Measurements from ENCODE around the gene ARSB. TPM values are rescaled to one million over a fixed set of nuclear protein-coding genes. Genes with fewer than 3 reads are reported as not detected.

Gene ARSB
- polyA plus RNA-seq, 1 of the 3 experiments (the other 2 are of a cell fraction) = 12.5 TPM

DNA sequence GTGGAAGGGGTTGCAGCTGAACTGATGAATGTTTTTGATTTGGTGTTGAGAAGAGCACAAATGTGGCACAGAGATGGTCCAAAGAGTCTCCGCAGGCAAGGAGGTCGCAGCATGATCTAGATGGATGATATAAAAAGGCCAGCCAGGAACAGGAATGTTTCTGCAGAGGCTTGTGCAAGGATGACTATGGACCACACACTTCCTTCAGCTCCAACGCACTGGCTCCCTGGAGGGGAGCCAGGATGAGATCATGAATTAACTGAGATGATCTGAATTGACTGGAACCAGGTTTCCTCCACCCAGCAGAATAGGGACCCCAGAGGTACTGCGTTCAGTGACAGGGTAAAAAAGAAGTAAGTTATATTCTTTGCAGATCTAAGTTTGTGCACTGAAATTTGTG is 89.0 kb downstream of the ARSB start:
- Histone ChIP-seq H3F3A (replicated peaks; ENCODE audit: insufficient read depth) (peaks cover 9% of the 10 kb centered on the region), H3K79me2 (ENCODE audit: insufficient read depth) (no peaks in the 10 kb centered on the region), H3K4me2 (peak overlapping the region; percentile 45; the same call in 1 of the 2 replicates), H3K9ac (no peak overlapping the region), H3K9me2 (no peaks in the 10 kb centered on the region), H3K4me1 (ENCODE audit: control insufficient read depth in 1 of 2, insufficient read depth in 2 of 2, low read depth in 1 of 2, low read length in 1 of 2) (peaks cover 8 to 10% of the 10 kb centered on the region in 2 experiments; a peak in 3 of 4 replicates), H3K4me3 (ENCODE audit: low read depth in 2 of 2, low read length in 1 of 2) (no peak overlapping the region), H3K27me3 (ENCODE audit: insufficient read depth) (no peaks in the 10 kb centered on the region), H4K20me1 (ENCODE audit: insufficient read depth) (no peaks in the 10 kb centered on the region), H3K27ac (ENCODE audit: low read depth in 2 of 2, low read length in 1 of 2) (peak overlapping the region in 1 of 2 experiments; percentile 1; a peak in 1 of 4 replicates), H2AFZ (ENCODE audit: low read depth) (no peak overlapping the region; the same call in 1 of the 2 replicates), H3K36me3 (replicated peaks in 1 of 2; ENCODE audit: control insufficient read depth in 1 of 2, insufficient read depth in 2 of 2, low read length in 1 of 2) (no peaks in the 10 kb centered on the region), H3K9me3 (0 out of 2 replicates have a peak, but pooled peaks cover 8% of the 10 kb centered on the region)
- ChIA-PET CTCF (interaction anchor here (1.5 kb wide), 1 partner anchor 10 kb away, joined by 7 read pairs; no protein-coding TSS in a partner anchor), POLR2A (no interaction called here)
- no peak for DNase-seq
- 31% methylated on average over 4 of the region's 4 CpGs for WGBS (ENCODE audit: low lambda C conversion rate)
- TF ChIP-seq POLR2AphosphoS5 (IDR thresholded peaks at IDR 0.05; ENCODE audit: low read depth, low read length) (no peak), JUND (IDR thresholded peaks at IDR 0.05) (0 out of 2 replicates have a peak, but pooled peaks have one; percentile 29), EP300 (IDR thresholded peaks at IDR 0.05; ENCODE audit: borderline replicate concordance in 1 of 2, low read depth in 1 of 2, low read length in 1 of 2) (no peak), NFIC (IDR thresholded peaks at IDR 0.05; ENCODE audit: borderline replicate concordance) (peak; percentile 71), GABPA (IDR thresholded peaks at IDR 0.05; ENCODE audit: low read depth) (no peak), TCF12 (IDR thresholded peaks at IDR 0.05) (peak; percentile 53), YY1 (IDR thresholded peaks at IDR 0.05; ENCODE audit: low read depth) (no peak)
- TF ChIP-seq, protein P1, sequence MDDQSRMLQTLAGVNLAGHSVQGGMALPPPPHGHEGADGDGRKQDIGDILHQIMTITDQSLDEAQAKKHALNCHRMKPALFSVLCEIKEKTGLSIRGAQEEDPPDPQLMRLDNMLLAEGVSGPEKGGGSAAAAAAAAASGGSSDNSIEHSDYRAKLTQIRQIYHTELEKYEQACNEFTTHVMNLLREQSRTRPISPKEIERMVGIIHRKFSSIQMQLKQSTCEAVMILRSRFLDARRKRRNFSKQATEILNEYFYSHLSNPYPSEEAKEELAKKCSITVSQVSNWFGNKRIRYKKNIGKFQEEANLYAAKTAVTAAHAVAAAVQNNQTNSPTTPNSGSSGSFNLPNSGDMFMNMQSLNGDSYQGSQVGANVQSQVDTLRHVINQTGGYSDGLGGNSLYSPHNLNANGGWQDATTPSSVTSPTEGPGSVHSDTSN (IDR thresholded peaks at IDR 0.05) = peak; percentile 56

DNA sequence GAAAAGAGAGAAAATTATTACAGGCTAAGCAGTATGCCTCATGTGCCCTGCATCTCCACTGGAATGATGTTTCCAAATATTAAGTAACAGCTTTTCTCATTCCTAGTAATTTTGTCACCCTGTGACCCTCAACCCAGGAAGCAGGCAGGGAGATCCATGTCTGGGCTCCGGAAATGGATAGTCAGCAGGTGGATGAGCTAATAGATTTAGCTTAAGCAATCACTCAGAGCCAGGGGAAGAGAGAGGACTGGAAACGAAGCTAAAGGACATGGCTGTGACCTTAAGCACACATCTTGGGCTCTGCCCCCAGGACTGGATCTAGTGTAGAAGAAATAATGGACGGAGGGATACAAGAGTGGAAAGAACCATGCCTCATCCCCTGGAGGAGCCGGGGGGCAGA is 89.5 kb downstream of the ARSB start:
- ChIA-PET CTCF (interaction anchor here (1.5 kb wide), 1 partner anchor 9 kb away, joined by 7 read pairs; no protein-coding TSS in a partner anchor), POLR2A (no interaction called here)
- 0 out of 2 replicates have a peak, but pooled peaks cover 8% of the 10 kb centered on the region for H3K9me3 ChIP-seq
- TF ChIP-seq YY1 (IDR thresholded peaks at IDR 0.05; ENCODE audit: low read depth) (no peak), TAF1 (IDR thresholded peaks at IDR 0.05; ENCODE audit: borderline replicate concordance, low read depth, low read length) (no peak), FOSL2 (IDR thresholded peaks at IDR 0.05; ENCODE audit: borderline replicate concordance, low read depth) (no peak), SIN3A (IDR thresholded peaks at IDR 0.05; ENCODE audit: borderline replicate concordance, low read depth, low read length) (no peak), MXI1 (IDR thresholded peaks at IDR 0.05; ENCODE audit: low read depth, low read length) (no peak), CHD2 (IDR thresholded peaks at IDR 0.05; ENCODE audit: low read length, partially characterized antibody) (no peak), NRF1 (IDR thresholded peaks at IDR 0.05; ENCODE audit: low read depth, low read length) (no peak), SMC3 (IDR thresholded peaks at IDR 0.05; ENCODE audit: low read depth, low read length) (no peak), GATA2 (CRISPR knock-in tag; IDR thresholded peaks at IDR 0.05) (no peak), RAD21 (IDR thresholded peaks at IDR 0.05; ENCODE audit: low read length) (no peak)
- TF ChIP-seq, protein P1 (IDR thresholded peaks at IDR 0.05) = no peak
- TF ChIP-seq, protein P2, sequence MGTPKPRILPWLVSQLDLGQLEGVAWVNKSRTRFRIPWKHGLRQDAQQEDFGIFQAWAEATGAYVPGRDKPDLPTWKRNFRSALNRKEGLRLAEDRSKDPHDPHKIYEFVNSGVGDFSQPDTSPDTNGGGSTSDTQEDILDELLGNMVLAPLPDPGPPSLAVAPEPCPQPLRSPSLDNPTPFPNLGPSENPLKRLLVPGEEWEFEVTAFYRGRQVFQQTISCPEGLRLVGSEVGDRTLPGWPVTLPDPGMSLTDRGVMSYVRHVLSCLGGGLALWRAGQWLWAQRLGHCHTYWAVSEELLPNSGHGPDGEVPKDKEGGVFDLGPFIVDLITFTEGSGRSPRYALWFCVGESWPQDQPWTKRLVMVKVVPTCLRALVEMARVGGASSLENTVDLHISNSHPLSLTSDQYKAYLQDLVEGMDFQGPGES (IDR thresholded peaks at IDR 0.05; ENCODE audit: low read depth, low read length) = no peak
- TF ChIP-seq, protein P3, sequence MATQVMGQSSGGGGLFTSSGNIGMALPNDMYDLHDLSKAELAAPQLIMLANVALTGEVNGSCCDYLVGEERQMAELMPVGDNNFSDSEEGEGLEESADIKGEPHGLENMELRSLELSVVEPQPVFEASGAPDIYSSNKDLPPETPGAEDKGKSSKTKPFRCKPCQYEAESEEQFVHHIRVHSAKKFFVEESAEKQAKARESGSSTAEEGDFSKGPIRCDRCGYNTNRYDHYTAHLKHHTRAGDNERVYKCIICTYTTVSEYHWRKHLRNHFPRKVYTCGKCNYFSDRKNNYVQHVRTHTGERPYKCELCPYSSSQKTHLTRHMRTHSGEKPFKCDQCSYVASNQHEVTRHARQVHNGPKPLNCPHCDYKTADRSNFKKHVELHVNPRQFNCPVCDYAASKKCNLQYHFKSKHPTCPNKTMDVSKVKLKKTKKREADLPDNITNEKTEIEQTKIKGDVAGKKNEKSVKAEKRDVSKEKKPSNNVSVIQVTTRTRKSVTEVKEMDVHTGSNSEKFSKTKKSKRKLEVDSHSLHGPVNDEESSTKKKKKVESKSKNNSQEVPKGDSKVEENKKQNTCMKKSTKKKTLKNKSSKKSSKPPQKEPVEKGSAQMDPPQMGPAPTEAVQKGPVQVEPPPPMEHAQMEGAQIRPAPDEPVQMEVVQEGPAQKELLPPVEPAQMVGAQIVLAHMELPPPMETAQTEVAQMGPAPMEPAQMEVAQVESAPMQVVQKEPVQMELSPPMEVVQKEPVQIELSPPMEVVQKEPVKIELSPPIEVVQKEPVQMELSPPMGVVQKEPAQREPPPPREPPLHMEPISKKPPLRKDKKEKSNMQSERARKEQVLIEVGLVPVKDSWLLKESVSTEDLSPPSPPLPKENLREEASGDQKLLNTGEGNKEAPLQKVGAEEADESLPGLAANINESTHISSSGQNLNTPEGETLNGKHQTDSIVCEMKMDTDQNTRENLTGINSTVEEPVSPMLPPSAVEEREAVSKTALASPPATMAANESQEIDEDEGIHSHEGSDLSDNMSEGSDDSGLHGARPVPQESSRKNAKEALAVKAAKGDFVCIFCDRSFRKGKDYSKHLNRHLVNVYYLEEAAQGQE (IDR thresholded peaks at IDR 0.05; ENCODE audit: low read depth, low read length) = no peak
- TF ChIP-seq, protein P4, sequence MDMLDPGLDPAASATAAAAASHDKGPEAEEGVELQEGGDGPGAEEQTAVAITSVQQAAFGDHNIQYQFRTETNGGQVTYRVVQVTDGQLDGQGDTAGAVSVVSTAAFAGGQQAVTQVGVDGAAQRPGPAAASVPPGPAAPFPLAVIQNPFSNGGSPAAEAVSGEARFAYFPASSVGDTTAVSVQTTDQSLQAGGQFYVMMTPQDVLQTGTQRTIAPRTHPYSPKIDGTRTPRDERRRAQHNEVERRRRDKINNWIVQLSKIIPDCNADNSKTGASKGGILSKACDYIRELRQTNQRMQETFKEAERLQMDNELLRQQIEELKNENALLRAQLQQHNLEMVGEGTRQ (IDR thresholded peaks at IDR 0.05; ENCODE audit: borderline replicate concordance, low read depth, low read length) = no peak

More for the DNA sequence above, 89.5 kb downstream of the ARSB start:
- no peak overlapping the region; a peak in 1 of 4 replicates for H3K27ac ChIP-seq (ENCODE audit: low read depth in 2 of 2, low read length in 1 of 2)
- no peaks in the 10 kb centered on the region for H3K36me3 ChIP-seq (replicated peaks in 1 of 2; ENCODE audit: control insufficient read depth in 1 of 2, insufficient read depth in 2 of 2, low read length in 1 of 2)
- H3K9ac ChIP-seq = no peak overlapping the region
- peaks cover 9% of the 10 kb centered on the region for H3F3A ChIP-seq (replicated peaks; ENCODE audit: insufficient read depth)
- no peaks in the 10 kb centered on the region for H3K9me2 ChIP-seq
- no peak overlapping the region for H2AFZ ChIP-seq (ENCODE audit: low read depth)
- H3K4me3 ChIP-seq (ENCODE audit: low read depth in 2 of 2, low read length in 1 of 2) = no peak overlapping the region
- no peaks in the 10 kb centered on the region for H3K27me3 ChIP-seq (ENCODE audit: insufficient read depth)
- no peaks in the 10 kb centered on the region for H4K20me1 ChIP-seq (ENCODE audit: insufficient read depth)
- no peaks in the 10 kb centered on the region for H3K79me2 ChIP-seq (ENCODE audit: insufficient read depth)
- H3K4me2 ChIP-seq = peak overlapping the region; percentile 45; the same call in 1 of the 2 replicates
- H3K4me1 ChIP-seq (ENCODE audit: control insufficient read depth in 1 of 2, insufficient read depth in 2 of 2, low read depth in 1 of 2, low read length in 1 of 2) = peaks cover 8 to 10% of the 10 kb centered on the region in 2 experiments; a peak in 3 of 4 replicates
- WGBS (ENCODE audit: low lambda C conversion rate) = 59% methylated on average over 4 of the region's 4 CpGs
- no peak for DNase-seq

All from SK-N-SH (cell line).